ENCODE results near the gene GDPD3. TPM values are rescaled to one million over a fixed set of nuclear protein-coding genes. Genes with fewer than 3 reads are reported as not detected.

The GDPD3 gene
- total and polyA plus RNA-seq, 2 of the 13 experiments (the other 11 are each of a cell fraction or from before 2014, with no cell fraction given): 18.7 to 20.6 TPM

DNA sequence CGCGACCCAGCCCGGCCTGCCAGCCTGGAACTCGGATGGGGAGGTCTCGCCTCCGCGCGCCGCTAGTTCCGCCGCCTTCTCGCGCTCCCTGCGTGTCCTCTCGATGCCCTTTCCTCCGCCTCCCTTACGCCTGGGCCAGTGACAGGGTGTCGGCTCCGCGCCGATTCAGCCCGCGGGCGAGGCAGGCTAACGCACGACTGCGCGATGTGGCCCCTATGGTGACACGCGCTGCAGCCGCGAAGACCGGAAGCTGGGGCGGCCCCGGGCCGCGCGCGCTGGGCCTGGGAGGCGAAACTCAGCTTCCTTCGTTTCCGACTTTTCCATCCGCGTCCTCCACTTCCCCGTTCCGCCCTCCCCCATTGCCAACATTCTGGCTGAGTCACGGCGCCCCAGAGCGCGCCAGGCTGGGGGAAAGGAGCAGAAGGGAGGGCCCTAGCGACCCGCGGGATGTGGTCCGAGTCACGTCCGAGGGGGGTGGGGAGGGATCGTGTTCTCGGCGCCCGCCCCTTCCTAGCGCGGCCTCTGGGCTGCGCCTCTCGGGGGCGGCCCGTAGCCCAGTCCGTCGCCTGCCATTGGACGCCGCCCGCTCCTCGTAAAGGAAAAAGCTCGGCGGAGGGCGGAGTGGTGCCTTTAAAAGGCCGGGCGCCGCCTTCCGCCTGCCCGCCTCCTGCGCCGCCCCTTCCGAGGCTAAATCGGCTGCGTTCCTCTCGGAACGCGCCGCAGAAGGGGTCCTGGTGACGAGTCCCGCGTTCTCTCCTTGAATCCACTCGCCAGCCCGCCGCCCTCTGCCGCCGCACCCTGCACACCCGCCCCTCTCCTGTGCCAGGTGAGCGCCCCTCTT, 48.0 kb downstream of the GDPD3 start, which contains the start of gene ALDOA (continued):
- TF ChIP-seq, protein P1, sequence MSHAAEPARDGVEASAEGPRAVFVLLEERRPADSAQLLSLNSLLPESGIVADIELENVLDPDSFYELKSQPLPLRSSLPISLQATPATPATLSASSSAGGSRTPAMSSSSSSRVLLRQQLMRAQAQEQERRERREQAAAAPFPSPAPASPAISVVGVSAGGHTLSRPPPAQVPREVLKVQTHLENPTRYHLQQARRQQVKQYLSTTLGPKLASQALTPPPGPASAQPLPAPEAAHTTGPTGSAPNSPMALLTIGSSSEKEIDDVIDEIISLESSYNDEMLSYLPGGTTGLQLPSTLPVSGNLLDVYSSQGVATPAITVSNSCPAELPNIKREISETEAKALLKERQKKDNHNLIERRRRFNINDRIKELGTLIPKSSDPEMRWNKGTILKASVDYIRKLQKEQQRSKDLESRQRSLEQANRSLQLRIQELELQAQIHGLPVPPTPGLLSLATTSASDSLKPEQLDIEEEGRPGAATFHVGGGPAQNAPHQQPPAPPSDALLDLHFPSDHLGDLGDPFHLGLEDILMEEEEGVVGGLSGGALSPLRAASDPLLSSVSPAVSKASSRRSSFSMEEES (CRISPR knock-in tag; IDR thresholded peaks at IDR 0.05): peak; percentile 47
- TF ChIP-seq MAFG (CRISPR knock-in tag; IDR thresholded peaks at IDR 0.05) (peak; percentile 97), RNF2 (conservative IDR thresholded peaks at IDR 0.05; ENCODE audit: low read depth) (peak; percentile 98), ZNF883 (CRISPR knock-in tag; IDR thresholded peaks at IDR 0.05; ENCODE audit: not compliant biosample characterization) (peak; percentile 77), TMF1 (CRISPR knock-in tag; IDR thresholded peaks at IDR 0.05; ENCODE audit: low read depth) (peak; percentile 88; the same call in 1 of the 2 replicates), SKI (IDR thresholded peaks at IDR 0.05; ENCODE audit: partially characterized antibody) (peak; percentile 60), TCF7 (IDR thresholded peaks at IDR 0.05; ENCODE audit: low read depth) (no peak), SPEN (CRISPR knock-in tag; IDR thresholded peaks at IDR 0.05; ENCODE audit: low read depth) (peak; percentile 98), ZNF264 (CRISPR knock-in tag; IDR thresholded peaks at IDR 0.05) (peak; percentile 65; the same call in 1 of the 2 replicates), SCMH1 (CRISPR knock-in tag; IDR thresholded peaks at IDR 0.05; ENCODE audit: borderline replicate concordance) (no peak), JUN (CRISPR knock-in tag; IDR thresholded peaks at IDR 0.05) (peak; percentile 77; the same call in 1 of the 2 replicates), MYNN (CRISPR knock-in tag; IDR thresholded peaks at IDR 0.05; ENCODE audit: low read depth) (peak; percentile 74), ZNF124 (CRISPR knock-in tag; IDR thresholded peaks at IDR 0.05) (peak; percentile 81; the same call in 1 of the 2 replicates), ZBTB1 (CRISPR knock-in tag; IDR thresholded peaks at IDR 0.05; ENCODE audit: borderline replicate concordance) (0 out of 2 replicates have a peak, but pooled peaks have one; percentile 15)
- TF ChIP-seq, protein P2, sequence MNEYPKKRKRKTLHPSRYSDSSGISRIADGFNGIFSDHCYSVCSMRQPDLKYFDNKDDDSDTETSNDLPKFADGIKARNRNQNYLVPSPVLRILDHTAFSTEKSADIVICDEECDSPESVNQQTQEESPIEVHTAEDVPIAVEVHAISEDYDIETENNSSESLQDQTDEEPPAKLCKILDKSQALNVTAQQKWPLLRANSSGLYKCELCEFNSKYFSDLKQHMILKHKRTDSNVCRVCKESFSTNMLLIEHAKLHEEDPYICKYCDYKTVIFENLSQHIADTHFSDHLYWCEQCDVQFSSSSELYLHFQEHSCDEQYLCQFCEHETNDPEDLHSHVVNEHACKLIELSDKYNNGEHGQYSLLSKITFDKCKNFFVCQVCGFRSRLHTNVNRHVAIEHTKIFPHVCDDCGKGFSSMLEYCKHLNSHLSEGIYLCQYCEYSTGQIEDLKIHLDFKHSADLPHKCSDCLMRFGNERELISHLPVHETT (CRISPR knock-in tag; conservative IDR thresholded peaks at IDR 0.05): peak; percentile 85
- TF ChIP-seq, protein P3, sequence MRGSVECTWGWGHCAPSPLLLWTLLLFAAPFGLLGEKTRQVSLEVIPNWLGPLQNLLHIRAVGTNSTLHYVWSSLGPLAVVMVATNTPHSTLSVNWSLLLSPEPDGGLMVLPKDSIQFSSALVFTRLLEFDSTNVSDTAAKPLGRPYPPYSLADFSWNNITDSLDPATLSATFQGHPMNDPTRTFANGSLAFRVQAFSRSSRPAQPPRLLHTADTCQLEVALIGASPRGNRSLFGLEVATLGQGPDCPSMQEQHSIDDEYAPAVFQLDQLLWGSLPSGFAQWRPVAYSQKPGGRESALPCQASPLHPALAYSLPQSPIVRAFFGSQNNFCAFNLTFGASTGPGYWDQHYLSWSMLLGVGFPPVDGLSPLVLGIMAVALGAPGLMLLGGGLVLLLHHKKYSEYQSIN (CRISPR knock-in tag; IDR thresholded peaks at IDR 0.05; ENCODE audit: borderline replicate concordance): 0 out of 2 replicates have a peak, but pooled peaks have one; percentile 87
- TF ChIP-seq, protein P4, sequence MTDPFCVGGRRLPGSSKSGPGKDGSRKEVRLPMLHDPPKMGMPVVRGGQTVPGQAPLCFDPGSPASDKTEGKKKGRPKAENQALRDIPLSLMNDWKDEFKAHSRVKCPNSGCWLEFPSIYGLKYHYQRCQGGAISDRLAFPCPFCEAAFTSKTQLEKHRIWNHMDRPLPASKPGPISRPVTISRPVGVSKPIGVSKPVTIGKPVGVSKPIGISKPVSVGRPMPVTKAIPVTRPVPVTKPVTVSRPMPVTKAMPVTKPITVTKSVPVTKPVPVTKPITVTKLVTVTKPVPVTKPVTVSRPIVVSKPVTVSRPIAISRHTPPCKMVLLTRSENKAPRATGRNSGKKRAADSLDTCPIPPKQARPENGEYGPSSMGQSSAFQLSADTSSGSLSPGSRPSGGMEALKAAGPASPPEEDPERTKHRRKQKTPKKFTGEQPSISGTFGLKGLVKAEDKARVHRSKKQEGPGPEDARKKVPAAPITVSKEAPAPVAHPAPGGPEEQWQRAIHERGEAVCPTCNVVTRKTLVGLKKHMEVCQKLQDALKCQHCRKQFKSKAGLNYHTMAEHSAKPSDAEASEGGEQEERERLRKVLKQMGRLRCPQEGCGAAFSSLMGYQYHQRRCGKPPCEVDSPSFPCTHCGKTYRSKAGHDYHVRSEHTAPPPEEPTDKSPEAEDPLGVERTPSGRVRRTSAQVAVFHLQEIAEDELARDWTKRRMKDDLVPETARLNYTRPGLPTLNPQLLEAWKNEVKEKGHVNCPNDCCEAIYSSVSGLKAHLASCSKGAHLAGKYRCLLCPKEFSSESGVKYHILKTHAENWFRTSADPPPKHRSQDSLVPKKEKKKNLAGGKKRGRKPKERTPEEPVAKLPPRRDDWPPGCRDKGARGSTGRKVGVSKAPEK (CRISPR knock-in tag; IDR thresholded peaks at IDR 0.05; ENCODE audit: borderline replicate concordance): no peak
- TF ChIP-seq, protein P5, sequence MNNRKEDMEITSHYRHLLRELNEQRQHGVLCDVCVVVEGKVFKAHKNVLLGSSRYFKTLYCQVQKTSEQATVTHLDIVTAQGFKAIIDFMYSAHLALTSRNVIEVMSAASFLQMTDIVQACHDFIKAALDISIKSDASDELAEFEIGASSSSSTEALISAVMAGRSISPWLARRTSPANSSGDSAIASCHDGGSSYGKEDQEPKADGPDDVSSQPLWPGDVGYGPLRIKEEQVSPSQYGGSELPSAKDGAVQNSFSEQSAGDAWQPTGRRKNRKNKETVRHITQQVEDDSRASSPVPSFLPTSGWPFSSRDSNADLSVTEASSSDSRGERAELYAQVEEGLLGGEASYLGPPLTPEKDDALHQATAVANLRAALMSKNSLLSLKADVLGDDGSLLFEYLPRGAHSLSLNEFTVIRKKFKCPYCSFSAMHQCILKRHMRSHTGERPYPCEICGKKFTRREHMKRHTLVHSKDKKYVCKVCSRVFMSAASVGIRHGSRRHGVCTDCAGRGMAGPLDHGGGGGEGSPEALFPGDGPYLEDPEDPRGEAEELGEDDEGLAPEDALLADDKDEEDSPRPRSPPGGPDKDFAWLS (CRISPR knock-in tag; IDR thresholded peaks at IDR 0.05; ENCODE audit: borderline replicate concordance): no peak

Measured in HepG2 (cell line).